ENCODE measurements around the gene MFRP. TPM values are rescaled to one million over a fixed set of nuclear protein-coding genes. Genes with fewer than 3 reads are reported as not detected.

The MFRP gene
- total RNA-seq, 2 donors from 2014 or later: not detected

DNA sequence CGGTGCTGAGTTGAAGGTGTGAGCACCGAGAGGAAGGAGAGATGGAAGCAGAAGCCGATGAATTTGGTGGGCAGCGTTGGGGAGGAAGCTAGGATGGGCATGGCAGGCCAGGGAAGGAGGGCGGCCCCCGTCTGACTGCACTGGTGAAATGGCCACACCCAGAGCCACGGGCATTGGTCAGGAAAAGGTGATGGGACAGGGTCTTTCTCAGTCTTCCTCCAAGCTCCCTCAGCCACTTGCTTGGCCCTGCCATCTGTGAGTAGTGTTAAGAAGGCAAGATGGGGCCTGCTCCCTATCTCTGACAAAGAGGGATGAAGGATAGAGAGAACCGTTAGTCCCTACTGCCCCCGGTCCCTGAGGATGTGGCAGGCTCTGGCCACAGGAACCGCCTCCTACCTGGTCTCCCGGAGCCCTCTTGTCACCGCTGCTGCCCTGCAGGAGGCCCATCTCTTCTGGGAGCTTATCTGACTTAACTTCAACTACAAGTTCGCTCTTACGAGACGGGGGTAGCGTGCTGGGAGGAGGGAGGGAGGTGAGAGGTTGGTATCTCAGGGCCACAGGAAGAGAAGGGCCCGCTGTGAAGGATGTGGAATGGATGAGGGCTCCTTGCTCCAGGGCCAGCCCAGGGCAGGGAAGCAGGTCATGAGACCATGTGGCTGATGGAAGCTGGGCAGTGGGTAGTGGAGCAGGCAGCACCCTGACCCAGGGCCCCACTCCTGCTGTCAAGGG is 36.4 kb downstream of the MFRP start:
- ATAC-seq: no peak
- intact Hi-C loops (cut with DNase I, micrococcal nuclease): no loop called here

DNA sequence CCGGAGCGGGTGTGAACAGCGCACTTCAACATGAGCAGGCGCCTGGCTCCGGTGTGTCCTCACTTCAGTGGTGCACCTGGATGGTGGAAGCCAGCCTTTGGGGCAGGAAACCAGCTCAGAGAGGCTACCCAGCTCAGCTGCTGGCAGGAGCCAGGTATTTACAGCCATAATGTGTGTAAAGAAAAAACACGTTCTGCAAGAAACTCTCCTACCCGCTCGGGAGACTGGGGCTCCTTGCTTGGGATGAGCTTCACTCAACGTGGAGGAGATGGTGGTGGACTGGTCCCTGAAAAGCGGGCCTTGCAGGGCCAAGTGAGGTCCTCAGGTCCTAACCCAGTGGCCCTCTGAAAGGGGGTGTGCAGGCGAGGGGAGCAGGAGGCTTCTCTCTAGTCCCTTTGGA is 37.1 kb downstream of the MFRP start:
- no peak for ATAC-seq
- no peak for DNase-seq
- intact Hi-C loops (cut with DNase I, micrococcal nuclease): no loop called here

More for the DNA sequence above, 36.4 kb downstream of the MFRP start:
- no peak for DNase-seq

DNA sequence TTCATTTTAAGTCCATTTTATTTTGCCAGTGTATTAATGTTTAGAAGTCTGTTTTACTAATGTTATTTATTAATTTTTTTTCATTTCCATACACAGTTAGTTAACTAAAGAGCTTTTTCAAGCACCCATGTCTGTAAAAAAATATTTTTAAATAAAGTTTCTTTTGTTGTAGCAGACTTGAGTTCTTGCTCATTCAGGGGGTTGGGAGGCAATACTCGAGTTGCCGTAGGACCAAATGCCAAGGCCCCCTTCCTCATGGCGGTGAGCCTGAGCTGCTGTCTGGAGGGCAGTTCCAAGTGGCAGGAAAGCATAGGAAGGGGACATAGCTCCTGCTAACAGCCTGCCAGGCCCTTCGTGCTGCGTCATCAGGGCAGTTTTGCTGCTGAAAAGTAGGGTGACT is 38.5 kb downstream of the MFRP start:
- intact Hi-C loops (cut with DNase I, micrococcal nuclease): no loop called here
- ATAC-seq (no peak), DNase-seq (no peak)

DNA sequence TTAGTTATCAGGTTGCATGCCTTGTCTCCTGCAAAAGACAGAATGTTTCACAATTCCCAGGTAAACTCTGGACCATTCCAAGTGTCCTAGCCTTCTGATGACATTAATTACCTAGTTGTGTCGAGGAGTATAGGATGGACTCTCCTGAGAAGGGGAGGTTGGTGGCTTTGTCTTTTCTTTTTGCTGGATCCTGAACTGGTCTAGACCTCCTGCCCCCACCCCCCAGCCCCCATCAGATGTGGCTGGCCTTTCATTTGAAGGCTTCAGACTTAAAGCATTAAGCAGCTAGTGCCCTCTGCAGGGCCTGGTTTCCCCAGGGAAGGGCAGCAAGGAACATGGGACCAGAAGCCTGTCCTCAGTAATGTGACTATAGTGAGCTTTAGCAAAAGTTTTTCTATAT is 39.3 kb downstream of the MFRP start:
- no peak for ATAC-seq
- intact Hi-C loops (cut with DNase I, micrococcal nuclease): no loop called here

DNA sequence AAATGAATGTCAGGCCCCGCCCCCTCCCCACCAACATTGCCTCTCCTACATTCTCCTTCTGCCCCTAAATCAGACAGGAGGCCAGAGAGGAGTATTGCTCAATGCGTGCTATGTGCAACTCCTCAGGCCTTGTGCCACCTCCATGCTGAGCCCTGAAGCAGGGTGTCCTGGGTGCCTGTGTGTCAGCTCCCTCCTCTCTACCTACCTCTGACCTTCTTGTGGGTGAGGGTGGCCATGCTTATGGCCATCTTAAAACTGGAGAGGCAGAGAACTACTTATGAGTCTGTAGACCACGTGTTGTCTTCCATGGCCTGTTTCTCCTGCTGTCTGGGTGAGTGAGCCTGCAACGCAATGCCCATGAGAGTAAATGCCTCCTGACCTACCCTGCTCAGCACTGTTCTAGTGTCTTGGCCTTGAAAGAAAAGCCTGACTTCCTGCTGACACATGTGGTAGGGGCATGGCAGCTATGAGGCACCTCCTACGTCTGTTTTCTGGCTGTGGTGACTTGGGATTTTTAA is 40.1 kb downstream of the MFRP start:
- intact Hi-C loops (cut with DNase I, micrococcal nuclease): no loop called here
- no peak for ATAC-seq
- DNase-seq: no peak

More for the DNA sequence above, 39.3 kb downstream of the MFRP start:
- no peak for DNase-seq

DNA sequence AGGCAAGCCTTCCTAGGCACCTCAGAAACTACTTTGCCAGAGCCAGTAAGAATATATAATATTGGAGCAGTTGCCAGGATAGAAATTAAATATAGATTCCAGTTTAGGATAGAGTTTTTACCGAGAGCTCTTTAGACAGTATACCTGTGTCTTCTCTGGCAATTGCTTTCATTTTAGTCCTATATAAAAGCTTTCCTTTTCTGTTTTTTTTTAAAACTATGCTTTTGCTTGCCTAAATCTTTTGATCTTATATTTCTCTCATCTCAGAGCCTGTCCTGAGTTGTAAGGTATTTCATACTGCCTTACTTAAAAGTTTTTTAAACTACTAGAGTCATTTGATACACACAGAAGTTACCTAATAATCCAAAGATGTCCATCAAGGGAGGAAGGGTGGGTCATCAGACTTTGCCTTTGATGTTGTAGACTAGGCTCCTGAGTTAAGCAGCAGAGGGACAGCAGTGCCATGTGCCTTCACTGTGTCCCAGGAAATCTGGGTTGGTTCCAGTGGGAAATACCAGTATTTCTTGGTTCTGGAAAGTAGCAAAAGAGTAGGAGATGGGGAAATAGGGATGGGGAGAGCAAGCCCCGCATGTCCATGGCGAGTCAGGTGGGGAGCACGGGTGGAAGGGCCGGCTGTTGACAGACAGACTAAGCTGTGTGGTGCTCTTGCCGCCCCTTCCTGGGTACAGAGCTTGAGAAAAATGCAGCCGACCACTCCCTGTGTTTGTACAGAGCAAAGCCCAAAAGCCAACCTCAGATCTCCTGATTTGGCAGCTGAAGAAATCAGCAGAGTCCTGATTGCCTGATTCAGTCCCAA is 40.7 kb downstream of the MFRP start:
- no peak for ATAC-seq
- DNase-seq: no peak
- intact Hi-C loops (cut with DNase I, micrococcal nuclease): no loop called here

DNA sequence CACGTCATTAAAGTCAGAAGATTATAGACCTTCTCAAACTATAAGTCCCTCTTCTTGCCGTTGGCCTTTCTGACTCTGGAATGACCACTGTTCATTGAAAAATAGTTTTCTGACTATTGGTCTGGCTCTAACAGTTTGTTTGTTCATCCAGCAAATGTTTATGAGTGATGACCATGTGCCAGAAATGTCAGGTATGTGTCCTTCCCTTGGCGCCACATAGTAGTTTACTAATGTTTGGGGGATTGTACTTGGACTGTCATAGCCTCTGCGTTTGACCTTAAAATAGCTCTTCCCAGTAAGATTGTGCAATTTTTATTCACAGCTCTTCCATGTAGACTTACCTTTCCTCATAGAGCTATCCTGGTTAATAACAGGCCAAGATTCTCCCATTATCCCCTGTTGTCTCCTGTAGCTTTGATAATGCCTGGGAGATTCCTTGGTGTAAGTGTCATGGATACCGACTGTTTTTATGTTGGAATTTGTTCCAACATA is 43.2 kb downstream of the MFRP start:
- intact Hi-C loops (cut with DNase I, micrococcal nuclease): no loop called here
- no peak for DNase-seq
- ATAC-seq: no peak

DNA sequence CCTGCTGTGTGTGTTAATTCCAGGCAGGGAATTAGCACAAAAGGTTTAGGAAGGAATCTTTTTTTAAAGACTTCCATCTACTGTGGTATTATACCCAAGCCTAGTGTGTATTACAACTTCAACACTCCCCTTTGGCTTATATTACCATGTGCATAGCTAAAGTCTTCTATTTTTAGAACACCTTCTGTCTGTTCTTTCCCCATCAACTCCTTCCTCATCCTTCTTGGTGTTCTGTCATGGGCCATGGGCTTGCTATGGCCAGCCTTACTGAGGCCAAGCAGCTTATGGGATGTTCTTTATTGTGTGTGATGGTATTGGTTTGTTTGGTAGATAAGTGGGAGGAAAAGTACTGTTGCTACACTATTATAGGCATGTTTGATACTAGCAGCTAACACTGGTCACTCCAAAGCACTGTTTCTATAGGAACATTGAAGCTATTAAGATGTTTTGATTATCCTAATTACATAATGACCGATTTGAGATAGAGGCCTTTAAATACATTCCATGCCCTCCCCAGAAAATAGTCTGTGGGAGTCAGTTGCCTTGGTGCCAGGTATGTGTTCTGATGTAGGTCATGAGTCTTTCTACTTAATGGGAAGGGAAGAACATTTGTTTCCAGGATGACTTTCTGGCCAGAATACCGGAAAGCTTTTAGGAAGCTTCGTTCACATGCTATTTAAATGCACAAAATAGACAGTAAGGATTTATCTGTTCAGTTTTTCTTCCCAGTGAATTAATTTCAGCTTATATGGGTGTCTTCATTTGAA is 46.1 kb downstream of the MFRP start:
- intact Hi-C loops (cut with DNase I, micrococcal nuclease): no loop called here
- DNase-seq (no peak), ATAC-seq (no peak)

DNA sequence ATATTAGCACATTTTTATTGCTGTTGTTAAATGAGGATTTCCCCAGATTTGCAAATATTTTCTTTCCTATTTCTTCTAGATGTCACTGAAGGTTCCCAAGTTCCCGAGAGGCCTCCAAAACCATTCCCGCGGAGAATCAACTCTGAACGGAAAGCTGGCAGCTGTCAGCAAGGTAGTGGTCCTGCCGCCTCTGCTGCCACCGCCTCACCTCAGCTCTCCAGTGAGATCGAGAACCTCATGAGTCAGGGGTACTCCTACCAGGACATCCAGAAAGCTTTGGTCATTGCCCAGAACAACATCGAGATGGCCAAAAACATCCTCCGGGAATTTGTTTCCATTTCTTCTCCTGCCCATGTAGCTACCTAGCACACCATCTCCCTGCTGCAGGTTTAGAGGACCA is 47.1 kb downstream of the MFRP start:
- intact Hi-C loops (cut with DNase I, micrococcal nuclease): no loop called here
- DNase-seq: no peak
- no peak for ATAC-seq

DNA sequence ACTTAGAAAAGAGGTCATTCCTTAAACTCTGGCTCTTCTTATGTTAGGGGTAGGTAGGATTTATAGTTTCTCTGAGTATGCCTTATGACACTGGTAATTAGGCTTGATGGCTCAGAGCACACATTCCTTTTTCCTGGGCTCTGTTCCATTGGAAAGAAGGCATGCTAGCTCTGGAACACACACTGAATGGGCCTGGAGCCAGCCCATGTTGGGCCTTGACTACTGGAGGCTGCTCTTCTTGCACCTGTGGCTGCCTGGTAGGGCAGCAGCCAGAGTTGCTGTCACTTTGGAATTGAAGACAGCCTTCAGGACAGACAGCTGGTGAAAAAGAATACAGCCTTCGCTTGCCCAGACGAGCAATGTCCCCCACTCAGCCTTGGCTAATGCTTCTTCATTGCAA is 47.8 kb downstream of the MFRP start:
- no peak for DNase-seq
- ATAC-seq: no peak
- intact Hi-C loops (cut with DNase I, micrococcal nuclease): no loop called here

DNA sequence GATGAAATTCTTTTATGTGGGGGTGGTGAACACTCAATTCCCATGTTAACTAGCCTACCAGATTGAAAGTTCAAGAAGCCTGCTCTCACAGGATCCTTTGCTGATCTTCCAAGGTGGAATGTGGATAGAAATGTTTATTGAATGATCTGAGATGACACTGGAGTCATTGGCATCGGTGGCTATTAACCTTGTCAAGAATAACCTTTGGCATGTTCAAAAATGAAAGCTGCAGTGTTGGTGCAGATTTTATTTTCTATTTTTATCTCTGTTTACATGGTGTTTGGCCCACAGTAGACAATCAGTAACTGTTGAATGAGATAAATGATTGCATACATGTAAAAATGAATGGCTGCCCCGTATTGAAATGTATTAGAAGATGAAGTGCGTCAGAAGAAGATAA is 48.6 kb downstream of the MFRP start:
- ATAC-seq (no peak), DNase-seq (no peak)
- intact Hi-C loops (cut with DNase I, micrococcal nuclease): no loop called here

DNA sequence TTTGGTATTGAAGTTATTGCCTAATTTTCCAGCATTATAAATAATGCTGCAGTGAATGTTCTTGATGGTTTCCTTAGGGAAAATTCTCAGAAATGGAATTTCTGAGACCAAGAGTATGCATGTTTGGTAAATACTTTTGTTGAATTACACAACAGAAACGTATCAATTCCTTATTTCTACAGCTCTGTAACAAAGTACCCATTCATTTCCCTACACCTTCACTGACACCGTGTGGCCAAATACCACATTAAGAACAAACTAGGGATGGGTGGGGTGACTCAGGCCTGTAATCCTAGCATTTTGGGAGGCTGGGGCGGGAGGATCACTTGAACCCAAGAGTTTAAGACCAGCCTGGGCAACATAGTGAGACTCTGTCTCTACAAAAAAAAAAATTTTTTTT is 51.3 kb downstream of the MFRP start:
- no peak for DNase-seq
- no peak for ATAC-seq
- intact Hi-C loops (cut with DNase I, micrococcal nuclease): no loop called here

DNA sequence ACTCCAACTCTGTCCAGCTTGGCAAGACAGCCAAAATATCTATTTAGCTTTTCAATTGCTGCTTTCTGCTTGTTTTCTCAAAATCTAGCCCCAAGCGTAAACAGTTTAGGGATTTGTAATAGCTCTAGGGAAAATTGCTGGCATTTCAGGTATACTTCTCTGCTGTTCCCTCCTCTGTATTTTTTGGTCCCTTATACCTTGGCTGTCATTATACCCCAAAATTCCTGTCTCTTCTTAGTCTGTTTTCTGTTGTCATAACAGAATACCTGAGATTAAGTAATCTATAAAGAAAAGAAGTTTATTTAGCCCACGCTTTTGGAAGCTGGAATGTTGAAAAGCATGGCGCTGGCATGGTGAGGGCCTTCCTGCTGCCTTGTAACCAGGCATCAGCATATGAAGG is 53.0 kb downstream of the MFRP start:
- intact Hi-C loops (cut with DNase I, micrococcal nuclease): no loop called here
- ATAC-seq (no peak), DNase-seq (no peak)

DNA sequence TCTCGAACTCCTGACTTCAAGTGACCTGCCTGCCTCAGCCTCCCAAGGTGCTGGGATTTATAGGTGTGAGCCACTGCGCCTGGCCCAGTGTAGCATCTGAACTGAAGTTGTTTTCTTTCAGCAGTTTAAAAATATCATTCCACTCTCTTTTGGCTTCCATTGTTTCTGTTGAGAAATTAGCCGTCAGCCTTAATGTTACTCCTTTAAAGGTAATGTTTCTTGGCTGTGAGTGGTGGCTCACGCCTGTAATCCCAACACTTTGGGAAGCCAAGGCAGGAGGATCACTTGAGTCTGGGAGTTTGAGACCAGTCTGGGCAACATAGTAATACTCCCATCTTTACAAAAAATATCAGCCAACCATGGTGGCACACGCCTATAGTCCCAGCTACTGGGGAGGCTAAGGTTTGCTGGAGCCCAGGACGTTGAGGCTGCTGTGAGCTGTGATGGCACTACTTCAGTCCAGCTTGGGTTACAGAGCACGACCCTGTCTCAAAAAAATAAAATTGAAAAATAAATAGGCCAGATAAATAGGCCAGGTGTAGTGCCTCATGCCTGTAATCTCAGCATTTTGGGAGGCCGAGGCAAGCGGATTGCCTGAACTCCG is 55.5 kb downstream of the MFRP start:
- intact Hi-C loops (cut with DNase I, micrococcal nuclease): no loop called here
- DNase-seq: no peak

More for the DNA sequence above, 55.5 kb downstream of the MFRP start:
- ATAC-seq: no peak

Small RNA genes within 50 kb of the gene (microRNA-seq; reads per million reads assigned to microRNA genes)
- 0 reads per million in 2 donors for gene MIR6756

Other genes with a start within 250 kb of the MFRP start
- 10 to 100 TPM; 32.4 to 50.3 TPM for gene DPAGT1, start 244.9 kb downstream of the MFRP start, total RNA-seq
- gene C2CD2L, start 239.4 kb downstream of the MFRP start, total RNA-seq: 10 to 100 TPM; 26.6 to 43.7 TPM
- gene HINFP, start 225.1 kb downstream of the MFRP start, total RNA-seq: 10 to 100 TPM; 34.9 to 35.7 TPM
- gene ABCG4, start 197.7 kb downstream of the MFRP start, total RNA-seq: not detected
- 10 to 100 TPM; 14.8 to 17.9 TPM for gene NLRX1, start 178.0 kb downstream of the MFRP start, total RNA-seq
- gene NHERF4, start 161.2 kb downstream of the MFRP start, total RNA-seq: 10 to 100 TPM; 63.6 to 85.0 TPM
- 10 to 100 TPM; 12.4 to 14.1 TPM for gene CBL, start 140.4 kb downstream of the MFRP start, total RNA-seq
- gene MCAM, start 29.6 kb downstream of the MFRP start, total RNA-seq: 10 to 100 TPM; 12.1 to 27.1 TPM
- 10 to 100 TPM; 19.9 to 24.0 TPM for gene RNF26, start 12.2 kb downstream of the MFRP start, total RNA-seq
- gene C1QTNF5, start 5.8 kb downstream of the MFRP start, total RNA-seq: 1 to 10 TPM; 6.9 to 9.3 TPM
- gene USP2, start 35.0 kb upstream of the MFRP start, total RNA-seq: 10 to 100 TPM; 26.0 to 63.6 TPM
- gene THY1, start 76.5 kb upstream of the MFRP start, total RNA-seq: 1 to 10 TPM; 1.8 to 6.4 TPM

Measured in left colon (tissue), 2 donors.